ENCODE results near the gene PLAU.

DNA sequence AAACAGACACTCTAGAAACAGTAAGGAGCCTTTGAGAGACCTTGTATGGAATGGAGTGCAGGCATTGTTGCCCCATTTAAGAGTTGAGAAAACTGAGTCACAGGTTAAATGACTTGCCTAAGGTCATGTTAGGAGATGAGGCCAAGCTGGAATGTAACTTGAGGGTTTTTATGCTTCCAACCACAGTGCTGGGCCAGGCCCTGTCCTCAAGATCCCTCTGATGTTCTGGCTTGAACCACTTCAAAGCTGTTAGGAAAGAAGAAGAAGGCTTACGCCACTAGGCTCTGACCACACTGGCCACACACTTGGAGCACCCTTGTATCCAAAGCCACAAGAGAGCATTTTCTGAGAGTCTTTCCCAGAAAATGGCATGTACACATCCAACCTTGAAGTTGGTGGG is 42.7 kb downstream of the PLAU start:
- TF ChIP-seq NFYB (IDR thresholded peaks at IDR 0.05; ENCODE audit: insufficient read depth, low read depth, low read length) (no peak), MTA3 (IDR thresholded peaks at IDR 0.05; ENCODE audit: borderline replicate concordance, low read length) (no peak), ASH2L (IDR thresholded peaks at IDR 0.05; ENCODE audit: borderline replicate concordance, low read depth) (no peak), HDAC2 (IDR thresholded peaks at IDR 0.05) (no peak), TBL1XR1 (IDR thresholded peaks at IDR 0.05; ENCODE audit: low read depth, low read length) (no peak), POLR2AphosphoS5 (IDR thresholded peaks at IDR 0.05; ENCODE audit: low read length) (no peak), ZNF274 (IDR thresholded peaks at IDR 0.05; ENCODE audit: insufficient read depth, insufficient read length) (no peak), FOXM1 (IDR thresholded peaks at IDR 0.05; ENCODE audit: low read depth, low read length) (no peak)
- TF ChIP-seq, protein P1, sequence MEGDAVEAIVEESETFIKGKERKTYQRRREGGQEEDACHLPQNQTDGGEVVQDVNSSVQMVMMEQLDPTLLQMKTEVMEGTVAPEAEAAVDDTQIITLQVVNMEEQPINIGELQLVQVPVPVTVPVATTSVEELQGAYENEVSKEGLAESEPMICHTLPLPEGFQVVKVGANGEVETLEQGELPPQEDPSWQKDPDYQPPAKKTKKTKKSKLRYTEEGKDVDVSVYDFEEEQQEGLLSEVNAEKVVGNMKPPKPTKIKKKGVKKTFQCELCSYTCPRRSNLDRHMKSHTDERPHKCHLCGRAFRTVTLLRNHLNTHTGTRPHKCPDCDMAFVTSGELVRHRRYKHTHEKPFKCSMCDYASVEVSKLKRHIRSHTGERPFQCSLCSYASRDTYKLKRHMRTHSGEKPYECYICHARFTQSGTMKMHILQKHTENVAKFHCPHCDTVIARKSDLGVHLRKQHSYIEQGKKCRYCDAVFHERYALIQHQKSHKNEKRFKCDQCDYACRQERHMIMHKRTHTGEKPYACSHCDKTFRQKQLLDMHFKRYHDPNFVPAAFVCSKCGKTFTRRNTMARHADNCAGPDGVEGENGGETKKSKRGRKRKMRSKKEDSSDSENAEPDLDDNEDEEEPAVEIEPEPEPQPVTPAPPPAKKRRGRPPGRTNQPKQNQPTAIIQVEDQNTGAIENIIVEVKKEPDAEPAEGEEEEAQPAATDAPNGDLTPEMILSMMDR (IDR thresholded peaks at IDR 0.05 in 2 of 3, conservative IDR thresholded peaks at IDR 0.05 in 1 of 3; ENCODE audit: control insufficient read depth in 2 of 3, extremely low read depth in 1 of 3, insufficient read depth in 1 of 3, low read depth in 3 of 3, low read length in 3 of 3): no peak
- TF ChIP-seq, protein P2, sequence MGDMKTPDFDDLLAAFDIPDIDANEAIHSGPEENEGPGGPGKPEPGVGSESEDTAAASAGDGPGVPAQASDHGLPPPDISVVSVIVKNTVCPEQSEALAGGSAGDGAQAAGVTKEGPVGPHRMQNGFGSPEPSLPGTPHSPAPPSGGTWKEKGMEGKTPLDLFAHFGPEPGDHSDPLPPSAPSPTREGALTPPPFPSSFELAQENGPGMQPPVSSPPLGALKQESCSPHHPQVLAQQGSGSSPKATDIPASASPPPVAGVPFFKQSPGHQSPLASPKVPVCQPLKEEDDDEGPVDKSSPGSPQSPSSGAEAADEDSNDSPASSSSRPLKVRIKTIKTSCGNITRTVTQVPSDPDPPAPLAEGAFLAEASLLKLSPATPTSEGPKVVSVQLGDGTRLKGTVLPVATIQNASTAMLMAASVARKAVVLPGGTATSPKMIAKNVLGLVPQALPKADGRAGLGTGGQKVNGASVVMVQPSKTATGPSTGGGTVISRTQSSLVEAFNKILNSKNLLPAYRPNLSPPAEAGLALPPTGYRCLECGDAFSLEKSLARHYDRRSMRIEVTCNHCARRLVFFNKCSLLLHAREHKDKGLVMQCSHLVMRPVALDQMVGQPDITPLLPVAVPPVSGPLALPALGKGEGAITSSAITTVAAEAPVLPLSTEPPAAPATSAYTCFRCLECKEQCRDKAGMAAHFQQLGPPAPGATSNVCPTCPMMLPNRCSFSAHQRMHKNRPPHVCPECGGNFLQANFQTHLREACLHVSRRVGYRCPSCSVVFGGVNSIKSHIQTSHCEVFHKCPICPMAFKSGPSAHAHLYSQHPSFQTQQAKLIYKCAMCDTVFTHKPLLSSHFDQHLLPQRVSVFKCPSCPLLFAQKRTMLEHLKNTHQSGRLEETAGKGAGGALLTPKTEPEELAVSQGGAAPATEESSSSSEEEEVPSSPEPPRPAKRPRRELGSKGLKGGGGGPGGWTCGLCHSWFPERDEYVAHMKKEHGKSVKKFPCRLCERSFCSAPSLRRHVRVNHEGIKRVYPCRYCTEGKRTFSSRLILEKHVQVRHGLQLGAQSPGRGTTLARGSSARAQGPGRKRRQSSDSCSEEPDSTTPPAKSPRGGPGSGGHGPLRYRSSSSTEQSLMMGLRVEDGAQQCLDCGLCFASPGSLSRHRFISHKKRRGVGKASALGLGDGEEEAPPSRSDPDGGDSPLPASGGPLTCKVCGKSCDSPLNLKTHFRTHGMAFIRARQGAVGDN (IDR thresholded peaks at IDR 0.05): no peak

Measured in GM12878 (cell line).